ENCODE measurements around the gene DUSP1.
"Not testable (repeated sequence)": the region's sequence is repeated elsewhere in the genome, so short reads cannot be mapped to it uniquely, and the experiment has no call there.

DUSP1 gene

GRCh38 chr5:172770675-172771438 is at the start of gene DUSP1:
TSS of gene DUSP1 (minus strand) at chr5:172771195. CDS start at chr5:172770952, 243 bp downstream.
- peak; percentile 77 to 85 for DNase-seq

GRCh38 chr5:172820046-172820767 is 49.2 kb upstream of the DUSP1 start:
- no peak for DNase-seq

- no peak for DNase-seq
Observed at GRCh38 chr5:172819569-172819968, 48.6 kb upstream of the DUSP1 start.

GRCh38 chr5:172818081-172818480 is 47.1 kb upstream of the DUSP1 start:
- no peak for DNase-seq

GRCh38 chr5:172817664-172818063 is 46.7 kb upstream of the DUSP1 start:
- DNase-seq = no peak

- no peak for DNase-seq
Observed at GRCh38 chr5:172816925-172817562, 46.0 kb upstream of the DUSP1 start.

GRCh38 chr5:172815631-172816030 is 44.6 kb upstream of the DUSP1 start:
- DNase-seq = no peak

GRCh38 chr5:172810996-172811395 is 40.0 kb upstream of the DUSP1 start:
- not testable (repeated sequence) for DNase-seq

- DNase-seq = no peak
Observed at GRCh38 chr5:172809774-172810173, 38.8 kb upstream of the DUSP1 start.

GRCh38 chr5:172807766-172808311 is 36.8 kb upstream of the DUSP1 start:
- no peak for DNase-seq

GRCh38 chr5:172806897-172807672 is 36.1 kb upstream of the DUSP1 start:
- DNase-seq = no peak

- no peak for DNase-seq
Observed at GRCh38 chr5:172805736-172806255, 34.8 kb upstream of the DUSP1 start.

GRCh38 chr5:172805018-172805683 is 34.2 kb upstream of the DUSP1 start:
- DNase-seq = no peak

- no peak for DNase-seq
Observed at GRCh38 chr5:172802567-172803176, 31.7 kb upstream of the DUSP1 start.

GRCh38 chr5:172802112-172802511 is 31.1 kb upstream of the DUSP1 start:
- DNase-seq = no peak

GRCh38 chr5:172801179-172801671 is 30.2 kb upstream of the DUSP1 start:
- DNase-seq = no peak

GRCh38 chr5:172800088-172800551 is 29.1 kb upstream of the DUSP1 start:
- no peak for DNase-seq

GRCh38 chr5:172799416-172799815 is 28.4 kb upstream of the DUSP1 start:
- no peak for DNase-seq

GRCh38 chr5:172798422-172799215 is 27.6 kb upstream of the DUSP1 start:
- no peak for DNase-seq

GRCh38 chr5:172797771-172798191 is 26.8 kb upstream of the DUSP1 start:
- no peak for DNase-seq

All from NCI-H1930 (cell line).